ENCODE results near the gene ADAM15. TPM values are rescaled to one million over a fixed set of nuclear protein-coding genes. Genes with fewer than 3 reads are reported as not detected.
A peak's percentile ranks its signal among the peaks of the same experiment; 100 is the strongest.

ADAM15 gene
- total and polyA plus RNA-seq, 5 donors from 2014 or later: 9.8 to 31.5 (median 20.6) TPM

GRCh38 chr1:155093911-155094621 is 43.0 kb downstream of the ADAM15 start:
- Histone ChIP-seq H3K4me1 (ENCODE audit: control insufficient read depth, insufficient read depth, low read length, poor library complexity, severe bottlenecking) (no peaks in the 10 kb centered on the region), H3K4me3 (ENCODE audit: low read depth, low read length) (no peak overlapping the region), H3K9me3 (ENCODE audit: control insufficient read depth in 2 of 2, low read length in 2 of 2) (no peaks in the 10 kb centered on the region), H3K36me3 (ENCODE audit: control insufficient read depth, insufficient read depth, low read length) (no peaks in the 10 kb centered on the region), H3K27me3 (ENCODE audit: control insufficient read depth, insufficient read depth, low read length) (peaks cover 4% of the 10 kb centered on the region), H3K27ac (ENCODE audit: insufficient read depth, low read length, poor library complexity, severe bottlenecking) (no peak overlapping the region)
- Mint-ChIP-seq H3K27me3 (peaks cover 33% of the 10 kb centered on the region), H3K4me3 (no peak overlapping the region), H3K9me3 (no peaks in the 10 kb centered on the region), H3K36me3 (no peaks in the 10 kb centered on the region), H3K4me1 (peaks cover 0 to 6% (median 2%) of the 10 kb centered on the region in 4 donors), H3K27ac (no peak overlapping the region)
- DNase-seq (peak in 1 of 3 donors; percentile 61), ATAC-seq (ENCODE audit: low read depth in 2 of 2) (peak; percentile 45 to 54)

DNA sequence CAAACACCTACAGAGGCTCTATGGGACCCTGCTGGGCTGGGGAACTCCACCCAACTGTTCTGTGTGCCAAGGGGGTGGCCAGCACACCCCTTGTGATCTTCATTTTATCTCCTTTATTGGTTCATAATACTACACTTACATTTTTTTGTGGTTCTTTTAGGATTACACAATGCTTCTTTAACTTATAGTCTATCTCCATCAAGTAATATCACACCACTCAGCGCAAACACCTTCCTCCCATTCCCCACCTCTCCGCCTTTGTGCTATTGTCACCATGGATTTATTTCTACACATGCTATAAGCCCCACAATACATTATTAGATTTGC is 43.5 kb downstream of the ADAM15 start:
- DNase-seq (no peak), ATAC-seq (ENCODE audit: low read depth in 2 of 2) (no peak)
- H3K27ac ChIP-seq (ENCODE audit: insufficient read depth, low read length, poor library complexity, severe bottlenecking): no peak overlapping the region
- H3K36me3 ChIP-seq (ENCODE audit: control insufficient read depth, insufficient read depth, low read length): no peaks in the 10 kb centered on the region
- H3K4me3 Mint-ChIP-seq: no peak overlapping the region
- H3K27me3 Mint-ChIP-seq: peaks cover 33% of the 10 kb centered on the region
- H3K9me3 Mint-ChIP-seq: no peaks in the 10 kb centered on the region
- H3K4me1 Mint-ChIP-seq: peaks cover 0 to 6% (median 2%) of the 10 kb centered on the region in 4 donors
- no peak overlapping the region for H3K27ac Mint-ChIP-seq
- H3K4me1 ChIP-seq (ENCODE audit: control insufficient read depth, insufficient read depth, low read length, poor library complexity, severe bottlenecking): no peaks in the 10 kb centered on the region
- no peaks in the 10 kb centered on the region for H3K36me3 Mint-ChIP-seq
- H3K9me3 ChIP-seq (ENCODE audit: control insufficient read depth in 2 of 2, low read length in 2 of 2): no peaks in the 10 kb centered on the region
- peaks cover 4% of the 10 kb centered on the region for H3K27me3 ChIP-seq (ENCODE audit: control insufficient read depth, insufficient read depth, low read length)
- no peak overlapping the region for H3K4me3 ChIP-seq (ENCODE audit: low read depth, low read length)

DNA sequence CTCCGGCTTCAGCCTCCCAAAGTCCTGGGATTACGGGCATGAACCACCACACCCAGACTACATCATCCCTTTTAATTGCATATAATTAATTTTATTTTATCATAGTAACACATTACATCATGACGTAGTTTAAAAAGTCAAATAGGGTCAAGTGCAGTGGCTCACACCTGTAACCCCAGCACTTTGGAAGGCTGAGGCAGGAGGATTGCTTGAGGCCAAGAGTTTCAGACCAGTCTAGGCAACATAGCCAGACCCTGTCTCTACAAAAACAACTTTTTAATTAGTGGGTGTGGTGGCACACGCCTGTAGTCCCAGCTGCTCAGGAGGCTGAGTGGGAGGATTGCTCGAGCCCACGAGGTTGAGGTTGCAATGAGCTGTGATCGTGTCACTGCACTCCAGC is 48.2 kb downstream of the ADAM15 start:
- Mint-ChIP-seq H3K36me3 (no peaks in the 10 kb centered on the region), H3K4me3 (no peak overlapping the region), H3K4me1 (no peaks in the 10 kb centered on the region), H3K27ac (no peak overlapping the region), H3K9me3 (no peaks in the 10 kb centered on the region), H3K27me3 (peaks cover 28% of the 10 kb centered on the region)
- Histone ChIP-seq H3K36me3 (ENCODE audit: control insufficient read depth, insufficient read depth, low read length) (no peaks in the 10 kb centered on the region), H3K4me3 (ENCODE audit: low read depth, low read length) (no peak overlapping the region), H3K27ac (ENCODE audit: insufficient read depth, low read length, poor library complexity, severe bottlenecking) (no peak overlapping the region), H3K4me1 (ENCODE audit: control insufficient read depth, insufficient read depth, low read length, poor library complexity, severe bottlenecking) (no peaks in the 10 kb centered on the region), H3K9me3 (ENCODE audit: control insufficient read depth in 2 of 2, low read length in 2 of 2) (no peaks in the 10 kb centered on the region), H3K27me3 (ENCODE audit: control insufficient read depth, insufficient read depth, low read length) (peaks cover 4% of the 10 kb centered on the region)
- DNase-seq (no peak), ATAC-seq (ENCODE audit: low read depth in 2 of 2) (no peak)

DNA sequence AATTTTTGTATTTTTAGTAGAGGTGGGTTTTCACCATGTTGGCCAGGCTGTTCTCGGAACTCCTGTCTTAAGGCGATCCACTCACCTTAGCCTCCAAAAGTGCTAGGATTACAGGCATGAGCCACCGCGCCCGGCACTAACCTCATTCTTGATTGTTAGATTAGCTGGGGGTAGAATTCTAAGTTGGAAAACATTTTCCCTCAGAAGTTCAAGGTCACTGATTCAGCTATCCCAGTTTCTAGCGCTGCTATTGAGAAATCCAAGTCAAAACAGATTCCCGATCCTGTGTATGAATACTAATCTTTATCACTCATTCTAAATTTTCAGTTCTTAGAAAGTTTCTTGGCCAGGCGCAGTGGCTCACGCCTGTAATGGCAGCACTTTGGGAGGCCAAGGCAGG is 52.2 kb downstream of the ADAM15 start:
- Histone ChIP-seq H3K4me3 (ENCODE audit: low read depth, low read length) (no peak overlapping the region), H3K9me3 (ENCODE audit: control insufficient read depth in 2 of 2, low read length in 2 of 2) (no peaks in the 10 kb centered on the region), H3K36me3 (ENCODE audit: control insufficient read depth, insufficient read depth, low read length) (no peaks in the 10 kb centered on the region), H3K27ac (ENCODE audit: insufficient read depth, low read length, poor library complexity, severe bottlenecking) (no peak overlapping the region), H3K4me1 (ENCODE audit: control insufficient read depth, insufficient read depth, low read length, poor library complexity, severe bottlenecking) (no peaks in the 10 kb centered on the region), H3K27me3 (ENCODE audit: control insufficient read depth, insufficient read depth, low read length) (no peaks in the 10 kb centered on the region)
- DNase-seq (no peak), ATAC-seq (ENCODE audit: low read depth in 2 of 2) (no peak)
- Mint-ChIP-seq H3K4me3 (no peak overlapping the region), H3K27ac (no peak overlapping the region), H3K36me3 (no peaks in the 10 kb centered on the region), H3K9me3 (no peaks in the 10 kb centered on the region), H3K27me3 (peaks cover 30% of the 10 kb centered on the region), H3K4me1 (no peaks in the 10 kb centered on the region)

- Mint-ChIP-seq H3K36me3 (no peaks in the 10 kb centered on the region), H3K27ac (no peak overlapping the region), H3K4me1 (no peaks in the 10 kb centered on the region), H3K9me3 (no peaks in the 10 kb centered on the region), H3K27me3 (peaks cover 27% of the 10 kb centered on the region), H3K4me3 (no peak overlapping the region)
- no peaks in the 10 kb centered on the region for H3K4me1 ChIP-seq (ENCODE audit: control insufficient read depth, insufficient read depth, low read length, poor library complexity, severe bottlenecking)
- H3K9me3 ChIP-seq (ENCODE audit: control insufficient read depth in 2 of 2, low read length in 2 of 2): no peaks in the 10 kb centered on the region
- no peak for DNase-seq
- H3K4me3 ChIP-seq (ENCODE audit: low read depth, low read length): no peak overlapping the region
- no peak for ATAC-seq (ENCODE audit: low read depth in 2 of 2)
- no peaks in the 10 kb centered on the region for H3K36me3 ChIP-seq (ENCODE audit: control insufficient read depth, insufficient read depth, low read length)
- H3K27ac ChIP-seq (ENCODE audit: insufficient read depth, low read length, poor library complexity, severe bottlenecking): no peak overlapping the region
- no peaks in the 10 kb centered on the region for H3K27me3 ChIP-seq (ENCODE audit: control insufficient read depth, insufficient read depth, low read length)
These were observed 53.8 kb downstream of the ADAM15 start for GRCh38 chr1:155104605-155105534.

GRCh38 chr1:155105604-155106011 is 54.5 kb downstream of the ADAM15 start:
- no peak overlapping the region for H3K27ac Mint-ChIP-seq

DNA sequence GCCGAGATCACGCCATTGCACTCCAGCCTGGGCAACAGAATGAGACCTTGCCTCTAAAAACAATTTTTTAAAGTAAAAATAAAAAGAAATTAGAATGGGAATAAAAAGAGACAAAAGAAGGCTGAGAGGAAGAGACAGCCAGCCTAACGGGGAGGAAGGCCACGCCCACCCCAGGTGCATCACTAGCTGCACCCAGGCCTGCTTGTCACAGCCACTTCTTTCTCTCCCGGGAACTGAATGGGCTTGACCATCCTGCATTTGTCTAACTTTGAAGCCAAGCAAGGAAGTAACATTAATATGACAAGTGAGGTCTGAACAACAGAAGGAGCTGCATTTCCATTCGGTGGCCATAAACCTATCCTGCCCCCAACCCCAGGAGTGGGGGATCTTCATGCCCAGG is 55.7 kb downstream of the ADAM15 start:
- no peaks in the 10 kb centered on the region for H3K36me3 Mint-ChIP-seq
- H3K27ac Mint-ChIP-seq: no peak overlapping the region
- no peak for DNase-seq
- Histone ChIP-seq H3K27ac (ENCODE audit: insufficient read depth, low read length, poor library complexity, severe bottlenecking) (no peak overlapping the region), H3K4me1 (ENCODE audit: control insufficient read depth, insufficient read depth, low read length, poor library complexity, severe bottlenecking) (no peaks in the 10 kb centered on the region), H3K4me3 (ENCODE audit: low read depth, low read length) (no peak overlapping the region), H3K27me3 (ENCODE audit: control insufficient read depth, insufficient read depth, low read length) (no peaks in the 10 kb centered on the region), H3K9me3 (ENCODE audit: control insufficient read depth in 2 of 2, low read length in 2 of 2) (no peaks in the 10 kb centered on the region), H3K36me3 (ENCODE audit: control insufficient read depth, insufficient read depth, low read length) (no peaks in the 10 kb centered on the region)
- H3K9me3 Mint-ChIP-seq: no peaks in the 10 kb centered on the region
- H3K4me3 Mint-ChIP-seq: no peak overlapping the region
- no peak for ATAC-seq (ENCODE audit: low read depth in 2 of 2)
- H3K4me1 Mint-ChIP-seq: no peaks in the 10 kb centered on the region
- H3K27me3 Mint-ChIP-seq: peaks cover 34% of the 10 kb centered on the region

More at GRCh38 chr1:155105604-155106011, 54.5 kb downstream of the ADAM15 start:
- Mint-ChIP-seq H3K27me3 (peaks cover 34% of the 10 kb centered on the region), H3K9me3 (no peaks in the 10 kb centered on the region), H3K4me1 (no peaks in the 10 kb centered on the region), H3K4me3 (no peak overlapping the region), H3K36me3 (no peaks in the 10 kb centered on the region)
- Histone ChIP-seq H3K36me3 (ENCODE audit: control insufficient read depth, insufficient read depth, low read length) (no peaks in the 10 kb centered on the region), H3K9me3 (ENCODE audit: control insufficient read depth in 2 of 2, low read length in 2 of 2) (no peaks in the 10 kb centered on the region), H3K4me1 (ENCODE audit: control insufficient read depth, insufficient read depth, low read length, poor library complexity, severe bottlenecking) (no peaks in the 10 kb centered on the region), H3K4me3 (ENCODE audit: low read depth, low read length) (no peak overlapping the region), H3K27ac (ENCODE audit: insufficient read depth, low read length, poor library complexity, severe bottlenecking) (no peak overlapping the region), H3K27me3 (ENCODE audit: control insufficient read depth, insufficient read depth, low read length) (no peaks in the 10 kb centered on the region)
- ATAC-seq (ENCODE audit: low read depth in 2 of 2): no peak
- DNase-seq: no peak
